ENCODE data around the gene DYNLL2. TPM values are rescaled to one million over a fixed set of nuclear protein-coding genes. Genes with fewer than 3 reads are reported as not detected.

DYNLL2 gene
- total RNA-seq, 1 experiment from 2014 or later = 24.8 TPM

DNA sequence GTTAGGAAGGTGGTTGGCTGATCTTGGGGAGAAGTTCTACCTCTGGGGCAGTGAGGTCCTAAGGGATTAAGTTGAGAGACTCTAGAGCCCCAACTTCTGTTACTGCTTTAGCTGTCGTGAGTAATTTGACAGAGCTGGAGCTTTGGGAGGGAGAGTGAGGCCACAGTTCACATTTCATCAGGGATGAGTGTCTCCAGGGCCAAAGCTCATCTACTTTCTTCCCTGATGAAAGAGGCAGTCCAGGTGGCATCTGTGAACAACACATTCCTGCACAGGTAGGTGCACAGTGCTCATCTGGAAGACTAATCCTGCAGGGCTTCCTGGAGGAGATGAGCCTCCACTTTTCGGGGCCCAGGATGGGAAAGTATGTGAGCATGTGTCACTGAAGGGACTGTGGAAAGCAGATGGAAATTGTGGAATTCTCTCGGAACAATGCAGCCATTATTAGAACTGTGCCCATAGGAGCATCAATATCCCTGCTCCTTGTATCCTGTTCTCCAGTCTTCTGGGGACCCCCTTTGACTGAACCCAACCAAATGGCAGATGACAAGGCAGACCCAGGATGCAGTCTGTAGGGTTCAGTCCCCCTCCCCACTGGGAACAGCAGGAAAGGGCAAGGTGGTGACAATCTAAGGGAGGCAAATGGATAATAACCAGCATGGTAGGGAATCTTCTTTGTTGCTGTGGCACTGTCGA lies 9.0 kb downstream of the DYNLL2 start:
- TF ChIP-seq, protein P1, sequence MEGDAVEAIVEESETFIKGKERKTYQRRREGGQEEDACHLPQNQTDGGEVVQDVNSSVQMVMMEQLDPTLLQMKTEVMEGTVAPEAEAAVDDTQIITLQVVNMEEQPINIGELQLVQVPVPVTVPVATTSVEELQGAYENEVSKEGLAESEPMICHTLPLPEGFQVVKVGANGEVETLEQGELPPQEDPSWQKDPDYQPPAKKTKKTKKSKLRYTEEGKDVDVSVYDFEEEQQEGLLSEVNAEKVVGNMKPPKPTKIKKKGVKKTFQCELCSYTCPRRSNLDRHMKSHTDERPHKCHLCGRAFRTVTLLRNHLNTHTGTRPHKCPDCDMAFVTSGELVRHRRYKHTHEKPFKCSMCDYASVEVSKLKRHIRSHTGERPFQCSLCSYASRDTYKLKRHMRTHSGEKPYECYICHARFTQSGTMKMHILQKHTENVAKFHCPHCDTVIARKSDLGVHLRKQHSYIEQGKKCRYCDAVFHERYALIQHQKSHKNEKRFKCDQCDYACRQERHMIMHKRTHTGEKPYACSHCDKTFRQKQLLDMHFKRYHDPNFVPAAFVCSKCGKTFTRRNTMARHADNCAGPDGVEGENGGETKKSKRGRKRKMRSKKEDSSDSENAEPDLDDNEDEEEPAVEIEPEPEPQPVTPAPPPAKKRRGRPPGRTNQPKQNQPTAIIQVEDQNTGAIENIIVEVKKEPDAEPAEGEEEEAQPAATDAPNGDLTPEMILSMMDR (IDR thresholded peaks at IDR 0.05; ENCODE audit: unreplicated experiment) = no peak
- peaks cover 18% of the 10 kb centered on the region for H3K36me3 Mint-ChIP-seq (ENCODE audit: insufficient read depth, unreplicated experiment)
- no TSS peak for BruUV-seq (replicated peaks)
- H3K4me1 Mint-ChIP-seq (ENCODE audit: low read depth, unreplicated experiment) = peaks cover under 1% of the 10 kb centered on the region
- H3K27ac Mint-ChIP-seq (ENCODE audit: unreplicated experiment) = no peak overlapping the region
- CTCF ChIA-PET = interaction anchor here (0.6 kb wide), 1 partner anchor 165 kb away, joined by 3 read pairs; no protein-coding TSS in a partner anchor
- H3K27me3 Mint-ChIP-seq (ENCODE audit: unreplicated experiment) = no peaks in the 10 kb centered on the region
- intact Hi-C loops (cut with micrococcal nuclease; ENCODE audit: unreplicated experiment) = no loop called here
- no peaks in the 10 kb centered on the region for H3K9me3 Mint-ChIP-seq (ENCODE audit: low read depth, unreplicated experiment)
- DNase-seq = no peak
- no peak overlapping the region for H3K4me3 Mint-ChIP-seq (ENCODE audit: low read depth, unreplicated experiment)

DNA sequence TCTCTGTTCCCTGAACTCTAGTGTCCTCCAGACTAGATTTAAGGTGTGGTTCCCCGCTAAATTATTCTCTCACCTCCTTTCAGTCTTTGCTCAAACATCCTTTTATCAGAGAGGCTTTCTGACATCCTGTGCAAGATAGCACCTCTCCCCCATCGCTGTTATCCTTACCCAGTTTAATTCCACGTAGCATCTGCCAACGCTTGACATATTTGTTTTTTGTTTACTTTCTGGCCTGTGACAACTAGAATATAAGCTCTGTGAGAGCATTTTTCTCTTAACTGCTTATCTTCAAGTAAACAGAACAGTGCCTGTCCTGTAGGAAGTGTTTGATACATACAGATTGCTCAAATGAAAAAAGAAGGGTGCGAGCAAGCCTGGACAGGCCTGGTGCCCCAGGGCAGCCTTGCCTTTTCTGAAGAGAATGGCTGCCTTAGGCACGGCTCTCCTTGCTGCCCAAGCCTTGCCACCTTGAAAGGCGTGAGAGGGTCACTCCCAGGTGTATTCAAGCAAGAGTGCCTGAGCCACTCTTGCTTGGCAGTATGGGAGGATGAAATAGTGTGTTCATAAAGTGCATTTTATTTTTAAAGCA lies 9.7 kb downstream of the DYNLL2 start:
- Mint-ChIP-seq H3K9me3 (ENCODE audit: low read depth, unreplicated experiment) (no peaks in the 10 kb centered on the region), H3K4me1 (ENCODE audit: low read depth, unreplicated experiment) (no peaks in the 10 kb centered on the region), H3K27ac (ENCODE audit: unreplicated experiment) (no peak overlapping the region), H3K27me3 (ENCODE audit: unreplicated experiment) (no peaks in the 10 kb centered on the region), H3K36me3 (ENCODE audit: insufficient read depth, unreplicated experiment) (peaks cover 14% of the 10 kb centered on the region), H3K4me3 (ENCODE audit: low read depth, unreplicated experiment) (no peak overlapping the region)
- TF ChIP-seq, protein P1 (IDR thresholded peaks at IDR 0.05; ENCODE audit: unreplicated experiment) = no peak
- CTCF ChIA-PET = no interaction called here
- no TSS peak for BruUV-seq (replicated peaks)
- no peak for DNase-seq
- intact Hi-C loops (cut with micrococcal nuclease; ENCODE audit: unreplicated experiment) = no loop called here

DNA sequence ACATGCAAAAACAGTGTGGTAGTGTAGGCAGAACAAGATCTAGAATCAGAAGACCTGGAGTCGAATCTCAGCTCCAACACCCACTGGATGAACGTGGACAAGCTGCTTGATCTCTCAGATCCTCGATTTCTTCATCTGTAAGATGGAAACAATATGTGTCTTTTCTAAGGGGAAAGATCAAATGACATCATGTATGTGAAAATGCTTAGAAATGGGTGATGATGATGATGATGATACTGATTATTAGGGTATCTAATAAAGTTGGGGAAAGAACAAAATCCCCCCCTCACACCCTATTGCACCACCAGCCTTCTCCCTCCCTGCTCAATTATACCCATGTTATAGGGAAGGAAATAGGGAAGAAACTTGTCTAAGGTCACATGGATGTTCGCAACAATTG lies 10.9 kb downstream of the DYNLL2 start:
- no TSS peak for BruUV-seq (replicated peaks)
- Mint-ChIP-seq H3K4me1 (ENCODE audit: low read depth, unreplicated experiment) (no peaks in the 10 kb centered on the region), H3K27me3 (ENCODE audit: unreplicated experiment) (no peaks in the 10 kb centered on the region), H3K36me3 (ENCODE audit: insufficient read depth, unreplicated experiment) (peaks cover 2% of the 10 kb centered on the region), H3K9me3 (ENCODE audit: low read depth, unreplicated experiment) (no peaks in the 10 kb centered on the region), H3K27ac (ENCODE audit: unreplicated experiment) (no peak overlapping the region), H3K4me3 (ENCODE audit: low read depth, unreplicated experiment) (no peak overlapping the region)
- TF ChIP-seq, protein P1 (IDR thresholded peaks at IDR 0.05; ENCODE audit: unreplicated experiment) = no peak
- CTCF ChIA-PET = no interaction called here
- DNase-seq = no peak
- intact Hi-C loops (cut with micrococcal nuclease; ENCODE audit: unreplicated experiment) = no loop called here

DNA sequence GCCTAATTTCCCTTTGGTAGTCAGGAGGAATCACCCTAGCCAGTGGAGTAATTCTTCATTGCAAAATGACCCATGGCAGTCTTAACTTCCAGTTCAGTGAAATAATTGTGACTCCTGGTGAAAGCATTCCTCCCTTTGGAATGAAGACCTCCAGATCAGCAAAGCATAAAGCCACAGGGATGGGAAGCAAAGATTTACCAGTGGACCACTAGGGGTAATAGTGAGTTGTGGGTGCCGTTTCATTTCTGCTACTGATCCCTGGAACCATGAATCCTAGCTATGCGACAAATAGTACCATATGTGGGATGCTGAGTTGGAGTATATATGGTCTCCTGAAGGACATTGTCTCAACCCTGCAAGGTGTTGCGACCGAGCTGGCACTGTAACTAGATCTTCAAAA lies 13.7 kb downstream of the DYNLL2 start:
- TF ChIP-seq, protein P1 (IDR thresholded peaks at IDR 0.05; ENCODE audit: unreplicated experiment) = no peak
- Mint-ChIP-seq H3K9me3 (ENCODE audit: low read depth, unreplicated experiment) (no peaks in the 10 kb centered on the region), H3K36me3 (ENCODE audit: insufficient read depth, unreplicated experiment) (no peaks in the 10 kb centered on the region), H3K4me3 (ENCODE audit: low read depth, unreplicated experiment) (no peak overlapping the region), H3K27me3 (ENCODE audit: unreplicated experiment) (no peaks in the 10 kb centered on the region), H3K27ac (ENCODE audit: unreplicated experiment) (no peak overlapping the region), H3K4me1 (ENCODE audit: low read depth, unreplicated experiment) (no peaks in the 10 kb centered on the region)
- DNase-seq = no peak
- no TSS peak for BruUV-seq (replicated peaks)
- CTCF ChIA-PET = no interaction called here
- intact Hi-C loops (cut with micrococcal nuclease; ENCODE audit: unreplicated experiment) = no loop called here

All from Calu3 (cell line).